B cell (primary cell): Measurements from ENCODE around the gene TMEM232. TPM values are rescaled to one million over a fixed set of nuclear protein-coding genes. Genes with fewer than 3 reads are reported as not detected.

ENCODE experiments used
- ATAC-seq: fragments of 200-7000 bp; cut with Tn5 transposase; one replicate; pipeline ENCODE4 v1.10.0; 2021; ENCODE audit warnings: low read depth, mild to moderate bottlenecking, moderate number of reproducible peaks, moderate library complexity
- CTCF ChIA-PET: fragments of 350-600 bp; sonication (Branson Sonifier 250); formaldehyde crosslinking; loops from one replicate; lab custom pipeline; 2021; ENCODE audit warnings: antibody characterized with exemption, inconsistent platforms; lab: Charles Lee
- POLR2A ChIA-PET: fragments of 350-600 bp; sonication (Branson Sonifier 250); formaldehyde crosslinking; loops from one replicate; lab custom pipeline; 2021; ENCODE audit warnings: antibody characterized with exemption; lab: Charles Lee
- DNase-seq: peaks from one replicate; pipeline ENCODE4 v3.0.0; 2013
- H2AFZ ChIP-seq: 2 replicates; pipeline ENCODE4 v1.6.1; 2012; ENCODE audit warnings: mild to moderate bottlenecking, low read depth, low read length; ENCODE audit not compliant: insufficient read depth, poor library complexity, severe bottlenecking
- H3K27ac ChIP-seq, 2 donors: 1 replicate in 1 of 2; 2 replicates in 1 of 2; pipeline ENCODE4 v1.5.1; 2012 to 2013; ENCODE audit warnings: low read length in 2 of 2, mild to moderate bottlenecking in 2 of 2, moderate library complexity in 1 of 2
- H3K27me3 ChIP-seq, 4 experiments: fragments of 200-600 bp in 1 of 4; sonication (generic) in 1 of 4; replicated peaks in 1 of 4; 1 replicate in 2 of 4; 2 replicates in 2 of 4; pipeline versions ENCODE4 v1.6.1 to v1.7.0; 2013 to 2016; ENCODE audit warnings: low read length in 3 of 4, mild to moderate bottlenecking in 2 of 4, mixed read lengths in 1 of 4, moderate library complexity in 1 of 4; ENCODE audit not compliant: insufficient read depth in 4 of 4, control insufficient read depth in 3 of 4; ENCODE audit errors: control extremely low read depth in 1 of 4
- H3K36me3 ChIP-seq, 2 experiments: replicated peaks in 1 of 2; 1 replicate in 1 of 2; 2 replicates in 1 of 2; pipeline versions ENCODE4 v1.6.1 to v1.7.1; 2013; ENCODE audit warnings: low read length in 1 of 2; ENCODE audit not compliant: insufficient read depth in 2 of 2, control insufficient read depth in 1 of 2; ENCODE audit errors: control extremely low read depth in 1 of 2, extremely low read depth in 1 of 2
- H3K4me1 ChIP-seq, 2 donors: fragments of 200-600 bp in 1 of 2; sonication (generic) in 1 of 2; 1 replicate in 1 of 2; 2 replicates in 1 of 2; pipeline versions ENCODE4 v1.5.1 to v1.6.1; 2013 to 2017; ENCODE audit warnings: low read length in 2 of 2; ENCODE audit not compliant: control insufficient read depth in 2 of 2, insufficient read depth in 2 of 2
- H3K4me2 ChIP-seq: replicated peaks from 2 replicates; pipeline ENCODE3; 2012; ENCODE audit warnings: mild to moderate bottlenecking, low read depth, low read length; ENCODE audit not compliant: poor library complexity, severe bottlenecking
- H3K4me3 ChIP-seq, 5 experiments: fragments of 200-600 bp in 1 of 5; sonication (generic) in 1 of 5; 1 replicate in 3 of 5; 2 replicates in 2 of 5; pipeline versions ENCODE4 v1.5.1 to v1.7.0; 2011 to 2016; ENCODE audit warnings: low read length in 4 of 5, mild to moderate bottlenecking in 4 of 5, low read depth in 2 of 5, control low read depth in 1 of 5, moderate library complexity in 1 of 5; ENCODE audit not compliant: insufficient read depth in 1 of 5; ENCODE audit errors: control extremely low read depth in 1 of 5, extremely low read depth in 1 of 5
- H3K79me2 ChIP-seq: fragments of 200-600 bp; sonication (generic); one replicate; pipeline ENCODE4 v1.6.0; 2016; ENCODE audit warnings: low read length; ENCODE audit not compliant: control insufficient read depth, insufficient read depth
- H3K9ac ChIP-seq: fragments of 200-600 bp; sonication (generic); 2 replicates; pipeline ENCODE4 v1.6.1; 2017; ENCODE audit warnings: mild to moderate bottlenecking, low read length, moderate library complexity
- H3K9me3 ChIP-seq, 3 donors: one replicate each; pipeline versions ENCODE4 v1.6.1 to v1.7.1; 2013; ENCODE audit warnings: low read length in 2 of 3; ENCODE audit not compliant: control insufficient read depth in 2 of 3, insufficient read depth in 1 of 3; ENCODE audit errors: control extremely low read depth in 1 of 3
- H4K20me1 ChIP-seq: 2 replicates; pipeline ENCODE4 v1.6.0; 2012; ENCODE audit warnings: mild to moderate bottlenecking, low read length; ENCODE audit not compliant: insufficient read depth, control insufficient read depth, poor library complexity, severe bottlenecking
- H3K27ac Mint-ChIP-seq: one replicate; pipeline ENCODE4 v1.8.0; 2021; ENCODE audit warnings: mixed read lengths
- H3K27me3 Mint-ChIP-seq: one replicate; pipeline ENCODE4 v1.8.0; 2021; ENCODE audit warnings: mixed read lengths
- H3K4me1 Mint-ChIP-seq: one replicate; pipeline ENCODE4 v1.8.0; 2021; ENCODE audit warnings: mixed read lengths
- H3K4me3 Mint-ChIP-seq: one replicate; pipeline ENCODE4 v1.8.0; 2021; ENCODE audit warnings: mixed read lengths
- H3K9me3 Mint-ChIP-seq: one replicate; pipeline ENCODE4 v1.8.0; 2022; ENCODE audit warnings: mixed read lengths; ENCODE audit not compliant: insufficient read depth
- CTCF ChIP-seq: fragments of 200-600 bp; IDR thresholded peaks from one replicate; pipeline ENCODE4 v1.8.0; 2022; ENCODE audit warnings: antibody characterized with exemption, mild to moderate bottlenecking
- EZH2 ChIP-seq: IDR thresholded peaks from 2 replicates; pipeline ENCODE4 v1.6.1; 2012; ENCODE audit warnings: borderline replicate concordance, low read depth, mild to moderate bottlenecking, moderate library complexity, low read length; ENCODE audit not compliant: insufficient read depth, poor library complexity, severe bottlenecking
- WGBS: methylation state at CpG from one replicate; pipeline ENCODE4 v1.1.5; 2013; ENCODE audit warnings: missing lambda C conversion rate; ENCODE audit not compliant: insufficient coverage; 5-methylcytosine and 5-hydroxymethylcytosine counted together
- intact Hi-C: fragments of 100-400 bp; cut with micrococcal nuclease; formaldehyde crosslinking; loops from one replicate; pipeline ENCODE4 v1.10.0; 2022
- polyA plus RNA-seq: library from polyadenylated mRNA; depleted of rRNA; stranded (reverse); fragments of >200 nt; gene quantifications from 2 replicates; pipeline ENCODE4 v1.2.3, GENCODE V29; 2012
- total RNA-seq, 2 donors: library from RNA; stranded (reverse); fragments of 120-200 nt in 1 of 2; gene quantifications; 1 replicate in 1 of 2; 2 replicates in 1 of 2; pipeline versions ENCODE4 v1.2.3 to v1.2.4, GENCODE V29; 2013 to 2022

The TMEM232 gene
- total and polyA plus RNA-seq, 2 donors (not counting 1 experiment from before 2014, with no cell fraction given): 0.49 to 2.9 TPM

DNA sequence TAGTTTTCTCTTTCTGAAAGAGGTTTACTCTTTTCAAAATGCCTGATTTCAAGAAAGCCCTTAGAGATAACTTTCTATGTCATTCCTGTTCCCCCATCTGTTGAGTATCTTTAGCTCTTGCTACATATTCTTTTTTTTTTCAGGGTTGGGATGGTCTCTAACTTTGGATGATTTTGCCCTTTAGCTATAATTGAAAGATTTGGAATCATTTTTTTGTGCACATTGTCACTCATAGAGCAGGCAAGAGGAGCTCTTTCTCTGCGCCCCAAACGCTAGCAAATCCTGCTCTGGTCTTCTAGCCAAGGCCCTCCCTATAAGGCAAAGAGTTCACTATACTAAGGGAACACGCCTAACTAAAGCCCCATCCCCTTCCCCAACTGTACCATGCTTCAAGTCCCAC, 316.9 kb downstream of the TMEM232 start:
- no peak for TF ChIP-seq CTCF
- TF ChIP-seq EZH2: no peak
- H3K27ac Mint-ChIP-seq: no peak overlapping the region
- H3K4me1 ChIP-seq: no peaks in the 10 kb centered on the region
- no peaks in the 10 kb centered on the region for H3K27me3 Mint-ChIP-seq
- H2AFZ ChIP-seq: no peak overlapping the region
- H4K20me1 ChIP-seq: no peaks in the 10 kb centered on the region
- ATAC-seq: no peak
- H3K36me3 ChIP-seq: no peaks in the 10 kb centered on the region
- DNase-seq: no peak
- CTCF ChIA-PET: no interaction called here
- POLR2A ChIA-PET: no interaction called here
- H3K4me3 ChIP-seq: no peak overlapping the region
- no peak overlapping the region for H3K4me3 Mint-ChIP-seq
- WGBS: 100% methylated on average over 2 of the region's 3 CpGs
- H3K4me1 Mint-ChIP-seq: no peaks in the 10 kb centered on the region
- no peaks in the 10 kb centered on the region for H3K9me3 ChIP-seq
- H3K27ac ChIP-seq: no peak overlapping the region
- H3K27me3 ChIP-seq: no peaks in the 10 kb centered on the region
- H3K9me3 Mint-ChIP-seq: no peaks in the 10 kb centered on the region
- intact Hi-C loops: no loop called here
- no peak overlapping the region for H3K9ac ChIP-seq
- H3K79me2 ChIP-seq: no peaks in the 10 kb centered on the region
- no peak overlapping the region for H3K4me2 ChIP-seq

GRCh38 chr5:110402562-110402961, 323.9 kb downstream of the TMEM232 start:
- no peaks in the 10 kb centered on the region for H3K27me3 ChIP-seq
- ATAC-seq (no peak), DNase-seq (no peak)
- H3K9me3 ChIP-seq: no peaks in the 10 kb centered on the region
- no peak overlapping the region for H3K4me2 ChIP-seq
- Mint-ChIP-seq H3K4me1 (no peaks in the 10 kb centered on the region), H3K9me3 (no peaks in the 10 kb centered on the region), H3K4me3 (no peak overlapping the region), H3K27me3 (peaks cover 13% of the 10 kb centered on the region), H3K27ac (no peak overlapping the region)
- no peaks in the 10 kb centered on the region for H3K36me3 ChIP-seq
- ChIA-PET CTCF (no interaction called here), POLR2A (no interaction called here)
- WGBS: no CpG with 5 or more reads among the region's 1 CpG
- no peak overlapping the region for H3K27ac ChIP-seq
- intact Hi-C loops: no loop called here
- no peaks in the 10 kb centered on the region for H3K79me2 ChIP-seq
- H3K4me1 ChIP-seq: no peaks in the 10 kb centered on the region
- H3K4me3 ChIP-seq: no peak overlapping the region
- no peak overlapping the region for H2AFZ ChIP-seq
- TF ChIP-seq EZH2 (no peak), CTCF (no peak)
- H3K9ac ChIP-seq: no peak overlapping the region
- no peaks in the 10 kb centered on the region for H4K20me1 ChIP-seq
